Panc1 (cell line): ENCODE data around the gene LHX3.

Experiments
- CTCF ChIP-seq: fragments of 450-650 bp; IDR thresholded peaks from 2 replicates; pipeline ENCODE4 v1.5.1; 2017; ENCODE audit warnings: mild to moderate bottlenecking
- POLR2AphosphoS5 ChIP-seq: IDR thresholded peaks from 2 replicates; pipeline ENCODE4 v1.6.1; 2012; ENCODE audit warnings: mild to moderate bottlenecking, low read depth, low read length, moderate library complexity
- REST ChIP-seq, 2 experiments: IDR thresholded peaks; 2 replicates each; pipeline ENCODE4 v1.6.1; 2011 to 2012; ENCODE audit warnings: low read depth in 2 of 2, control low read depth in 1 of 2, low read length in 1 of 2, mild to moderate bottlenecking in 1 of 2, moderate library complexity in 1 of 2; ENCODE audit not compliant: insufficient read depth in 1 of 2
- SIN3A ChIP-seq: IDR thresholded peaks from 2 replicates; pipeline ENCODE4 v1.6.1; 2012; ENCODE audit warnings: low read depth, mild to moderate bottlenecking, low read length, moderate library complexity, borderline replicate concordance; ENCODE audit not compliant: insufficient read depth
- TCF7L2 ChIP-seq: IDR thresholded peaks from 2 replicates; pipeline ENCODE4 v1.6.1; 2011; ENCODE audit warnings: mild to moderate bottlenecking, low read depth, low read length, inconsistent platforms

- TF ChIP-seq CTCF: no peak
- TF ChIP-seq REST (IDR thresholded peaks at IDR 0.05; ENCODE audit: insufficient read depth in 1 of 2, low read depth in 2 of 2, low read length in 1 of 2): no peak
- TF ChIP-seq POLR2AphosphoS5: no peak
- TF ChIP-seq SIN3A: no peak
- no peak for TF ChIP-seq TCF7L2
Measured at GRCh38 chr9:136240941-136241340, 36.0 kb upstream of the LHX3 start.
